IMR-90 (cell line): ENCODE results near the gene CTNND2. TPM values are rescaled to one million over a fixed set of nuclear protein-coding genes. Genes with fewer than 3 reads are reported as not detected.

Experiments
- ATAC-seq: fragments of 200-7000 bp; cut with Tn5 transposase; 2 replicates; pipeline ENCODE4 v1.9.1; 2020; ENCODE audit warnings: low read depth, mild to moderate bottlenecking, moderate library complexity
- BruUV-seq: library from RNA; stranded (reverse); fragments of 400-500 nt; replicated peaks from 2 replicates; lab custom pipeline; 2021; lab: Mats Ljungman, UMichigan
- CTCF ChIA-PET: fragments of 300-600 bp; formaldehyde crosslinking; extraction: SDS; loops from one replicate; lab custom pipeline; 2021; ENCODE audit warnings: antibody characterized with exemption; lab: Yijun Ruan, JAX
- POLR2A ChIA-PET: fragments of 300-600 bp; sonication (Branson Sonifier 250); formaldehyde crosslinking; loops from one replicate; lab custom pipeline; 2022; ENCODE audit warnings: antibody characterized with exemption; ENCODE audit not compliant: unreplicated experiment; lab: Charles Lee
- DNase-seq: peaks from one replicate; pipeline ENCODE4 v3.0.0; 2013
- H2AFZ ChIP-seq: replicated peaks from 2 replicates; pipeline ENCODE3; 2013; ENCODE audit warnings: low read length, mild to moderate bottlenecking; ENCODE audit not compliant: poor library complexity
- H2AK5ac ChIP-seq: 2 replicates; pipeline ENCODE4 v1.6.1; 2013; ENCODE audit warnings: low read depth, low read length, inconsistent platforms
- H2AK9ac ChIP-seq: replicated peaks from 2 replicates; pipeline ENCODE3; 2013; ENCODE audit warnings: mild to moderate bottlenecking, low read depth, low read length, moderate library complexity; ENCODE audit not compliant: poor library complexity
- H2BK120ac ChIP-seq: 2 replicates; pipeline ENCODE4 v1.6.1; 2013; ENCODE audit warnings: low read depth, low read length, inconsistent platforms
- H2BK15ac ChIP-seq: 3 replicates; pipeline ENCODE4 v1.6.1; 2013; ENCODE audit warnings: low read depth, low read length, inconsistent platforms
- H2BK20ac ChIP-seq: 2 replicates; pipeline ENCODE4 v1.6.1; 2013; ENCODE audit warnings: low read depth, mild to moderate bottlenecking, inconsistent platforms, low read length, moderate library complexity
- H2BK5ac ChIP-seq: 2 replicates; pipeline ENCODE4 v1.6.1; 2013; ENCODE audit warnings: mild to moderate bottlenecking, low read depth, low read length, inconsistent platforms; ENCODE audit not compliant: poor library complexity, severe bottlenecking
- H3K14ac ChIP-seq: replicated peaks from 2 replicates; pipeline ENCODE4 v1.6.1; 2013; ENCODE audit warnings: low read depth, low read length, inconsistent platforms
- H3K18ac ChIP-seq: 2 replicates; pipeline ENCODE4 v1.6.1; 2013; ENCODE audit warnings: low read depth, low read length, control low read depth
- H3K23ac ChIP-seq: 2 replicates; pipeline ENCODE4 v1.6.1; 2013; ENCODE audit warnings: low read depth, low read length, inconsistent platforms
- H3K27ac ChIP-seq: 2 replicates; pipeline ENCODE4 v1.5.1; 2013; ENCODE audit warnings: mild to moderate bottlenecking, control low read depth, low read length; ENCODE audit not compliant: insufficient read depth
- H3K27me3 ChIP-seq: 2 replicates; pipeline ENCODE4 v1.6.1; 2013; ENCODE audit warnings: low read length; ENCODE audit not compliant: control insufficient read depth, insufficient read depth
- H3K36me3 ChIP-seq: 2 replicates; pipeline ENCODE4 v1.6.1; 2013; ENCODE audit warnings: low read length, mixed read lengths; ENCODE audit not compliant: control insufficient read depth, insufficient read depth
- H3K4ac ChIP-seq: 2 replicates; pipeline ENCODE4 v1.6.1; 2013; ENCODE audit warnings: low read depth, low read length, inconsistent platforms
- H3K4me1 ChIP-seq: 2 replicates; pipeline ENCODE4 v1.6.1; 2013; ENCODE audit warnings: low read length, mixed read lengths; ENCODE audit not compliant: control insufficient read depth, insufficient read depth
- H3K4me2 ChIP-seq: 2 replicates; pipeline ENCODE4 v1.6.1; 2013; ENCODE audit warnings: low read depth, mild to moderate bottlenecking, control low read depth, low read length, moderate library complexity
- H3K4me3 ChIP-seq: 2 replicates; pipeline ENCODE4 v1.5.1; 2013; ENCODE audit warnings: low read depth, mild to moderate bottlenecking, control low read depth, low read length, moderate library complexity; ENCODE audit not compliant: insufficient read depth
- H3K56ac ChIP-seq: 2 replicates; pipeline ENCODE4 v1.6.1; 2013; ENCODE audit warnings: low read length, inconsistent platforms; ENCODE audit not compliant: insufficient read depth; ENCODE audit errors: extremely low read depth
- H3K79me1 ChIP-seq, 2 experiments: 2 replicates each; pipeline ENCODE4 v1.6.1; 2013; ENCODE audit warnings: low read length in 2 of 2, inconsistent platforms in 1 of 2, low read depth in 1 of 2
- H3K9ac ChIP-seq: 2 replicates; pipeline ENCODE4 v1.6.1; 2013; ENCODE audit warnings: low read depth, low read length, control low read depth
- H3K9me1 ChIP-seq: 2 replicates; pipeline ENCODE4 v1.6.1; 2013; ENCODE audit warnings: low read length, inconsistent platforms; ENCODE audit not compliant: insufficient read depth
- H3K9me3 ChIP-seq: 2 replicates; pipeline ENCODE4 v1.6.1; 2013; ENCODE audit warnings: low read length; ENCODE audit not compliant: control insufficient read depth, insufficient read depth
- H4K20me1 ChIP-seq: 2 replicates; pipeline ENCODE4 v1.6.1; 2013; ENCODE audit warnings: low read length, inconsistent platforms; ENCODE audit not compliant: insufficient read depth
- H4K5ac ChIP-seq: 2 replicates; pipeline ENCODE4 v1.6.1; 2013; ENCODE audit warnings: mild to moderate bottlenecking, low read depth, low read length, control low read depth
- H4K8ac ChIP-seq, 2 experiments: 2 replicates each; pipeline ENCODE4 v1.6.1; 2013; ENCODE audit warnings: low read depth in 2 of 2, low read length in 2 of 2, control low read depth in 1 of 2, inconsistent platforms in 1 of 2
- H4K91ac ChIP-seq: 2 replicates; pipeline ENCODE4 v1.6.1; 2013; ENCODE audit warnings: low read depth, low read length, inconsistent platforms; ENCODE audit not compliant: insufficient read depth
- CEBPB ChIP-seq: IDR thresholded peaks from 2 replicates; pipeline ENCODE4 v1.6.1; 2012; ENCODE audit warnings: low read depth, low read length, improper control_type of control experiment
- CHD1 ChIP-seq: IDR thresholded peaks from 2 replicates; pipeline ENCODE4 v1.6.1; 2012; ENCODE audit warnings: low read depth, low read length, improper control_type of control experiment
- CTCF ChIP-seq: conservative IDR thresholded peaks from 2 replicates; pipeline ENCODE4 v1.5.1; 2012; ENCODE audit warnings: mild to moderate bottlenecking, low read depth, low read length, improper control_type of control experiment
- ELK1 ChIP-seq: fragments of 150-350 bp; IDR thresholded peaks from 2 replicates; pipeline ENCODE4 v1.6.1; 2016; ENCODE audit warnings: low read depth, mild to moderate bottlenecking, low read length, moderate library complexity, borderline replicate concordance
- FOS ChIP-seq: fragments of 150-350 bp; IDR thresholded peaks from 2 replicates; pipeline ENCODE4 v1.6.1; 2016; ENCODE audit warnings: low read depth, low read length
- MXI1 ChIP-seq: IDR thresholded peaks from 2 replicates; pipeline ENCODE4 v1.6.1; 2012; ENCODE audit warnings: low read depth, mild to moderate bottlenecking, low read length, moderate library complexity, borderline replicate concordance
- NFE2L2 ChIP-seq: fragments of 150-350 bp; IDR thresholded peaks from 2 replicates; pipeline ENCODE4 v1.6.1; 2016; ENCODE audit warnings: low read depth, mild to moderate bottlenecking, low read length
- POLR2A ChIP-seq: IDR thresholded peaks from 2 replicates; pipeline ENCODE4 v1.6.1; 2012; ENCODE audit warnings: mild to moderate bottlenecking, low read depth, low read length
- RAD21 ChIP-seq: IDR thresholded peaks from 2 replicates; pipeline ENCODE4 v1.6.1; 2012; ENCODE audit warnings: low read length, improper control_type of control experiment
- RCOR1 ChIP-seq: IDR thresholded peaks from 2 replicates; pipeline ENCODE4 v1.6.1; 2012; ENCODE audit warnings: mild to moderate bottlenecking, low read length, improper control_type of control experiment; ENCODE audit not compliant: insufficient replicate concordance
- SMC3 ChIP-seq: fragments of 150-350 bp; IDR thresholded peaks from 2 replicates; pipeline ENCODE4 v1.6.1; 2016; ENCODE audit warnings: low read depth, mild to moderate bottlenecking, antibody characterized with exemption, low read length, moderate library complexity
- USF2 ChIP-seq: fragments of 150-350 bp; IDR thresholded peaks from 2 replicates; pipeline ENCODE4 v1.6.1; 2017; ENCODE audit warnings: mild to moderate bottlenecking, antibody characterized with exemption, low read length, low read depth
- WGBS, 2 experiments: methylation state at CpG; one replicate each; pipeline versions ENCODE4 v1.1.5 to v1.1.7; 2013; ENCODE audit warnings: missing lambda C conversion rate in 2 of 2; ENCODE audit not compliant: insufficient read length in 1 of 2; ENCODE audit errors: extremely low coverage in 2 of 2; 5-methylcytosine and 5-hydroxymethylcytosine counted together
- dilution Hi-C: fragments of 300-500 bp; cut with HindIII; formaldehyde crosslinking; loops from one replicate; pipeline ENCODE4 v1.14.3; 2018; ENCODE audit warnings: low sequenced_read_pairs; ENCODE audit not compliant: unreplicated experiment
- in situ Hi-C: fragments of 300-500 bp; cut with MboI; formaldehyde crosslinking; loops from 3 replicates; pipeline ENCODE4 v1.14.3; 2019; ENCODE audit warnings: low sequenced_read_pairs, inconsistent platforms, mixed read lengths
- intact Hi-C: fragments of 100-400 bp; cut with micrococcal nuclease; formaldehyde crosslinking; loops from 2 replicates; pipeline ENCODE4 v1.10.0; 2022
- polyA plus RNA-seq, 3 experiments: library from polyadenylated mRNA; depleted of rRNA; stranded (reverse); fragments of >200 nt; gene quantifications; 2 replicates each; pipeline ENCODE4 v1.2.3, GENCODE V29; 2012; ENCODE audit warnings: low replicate concordance in 1 of 3
- total RNA-seq: library from RNA; depleted of rRNA; stranded (reverse); fragments of >200 nt; gene quantifications from 2 replicates; pipeline ENCODE4 v1.2.3, GENCODE V29; 2012

The CTNND2 gene
- total and polyA plus RNA-seq, 2 of the 4 experiments (the other 2 are of a cell fraction): not detected

- no peaks in the 10 kb centered on the region for H3K36me3 ChIP-seq
- no peak overlapping the region for H3K27ac ChIP-seq
- no peak overlapping the region for H3K4ac ChIP-seq
- ChIA-PET POLR2A (no interaction called here), CTCF (no interaction called here)
- no peak overlapping the region for H4K5ac ChIP-seq
- H3K18ac ChIP-seq: no peak overlapping the region
- H2AFZ ChIP-seq: no peak overlapping the region
- H3K79me1 ChIP-seq: no peaks in the 10 kb centered on the region
- no peak overlapping the region for H2AK9ac ChIP-seq
- no peak overlapping the region for H2BK15ac ChIP-seq
- no peaks in the 10 kb centered on the region for H3K9me3 ChIP-seq
- no peak overlapping the region for H4K8ac ChIP-seq
- peak; percentile 18 for DNase-seq
- no peak overlapping the region for H4K91ac ChIP-seq
- no TSS peak for BruUV-seq
- H3K4me2 ChIP-seq: no peak overlapping the region
- H2BK120ac ChIP-seq: no peak overlapping the region
- no peak overlapping the region for H3K9ac ChIP-seq
- H3K4me3 ChIP-seq: no peak overlapping the region
- no peak for TF ChIP-seq POLR2A
- no peak for TF ChIP-seq CHD1
- no peak for TF ChIP-seq CEBPB
- no peak for TF ChIP-seq MXI1
- no peak for TF ChIP-seq ELK1
- TF ChIP-seq NFE2L2: no peak
- TF ChIP-seq RCOR1: no peak
- no peak for TF ChIP-seq SMC3
- peak; percentile 37; the same call in 1 of the 2 replicates for TF ChIP-seq CTCF
- TF ChIP-seq USF2: no peak
- TF ChIP-seq RAD21: peak; percentile 46
- no peak for TF ChIP-seq FOS
- in situ Hi-C loops: no loop called here
- no peaks in the 10 kb centered on the region for H4K20me1 ChIP-seq
- H2BK20ac ChIP-seq: no peak overlapping the region
- no peak overlapping the region for H2BK5ac ChIP-seq
- H3K23ac ChIP-seq: no peak overlapping the region
- peak; percentile 77 for ATAC-seq
- H3K56ac ChIP-seq: no peak overlapping the region
- intact Hi-C loops: loop anchor here (5.0 kb wide), 1 partner anchor 184 kb away; no protein-coding TSS in a partner anchor
- H3K14ac ChIP-seq: no peak overlapping the region
- dilution Hi-C loops: no loop called here
- no peaks in the 10 kb centered on the region for H3K9me1 ChIP-seq
- peaks cover 7% of the 10 kb centered on the region for H3K27me3 ChIP-seq
- H3K4me1 ChIP-seq: no peaks in the 10 kb centered on the region
- WGBS, 2 experiments: 50% methylated on average over 2 of the region's 7 CpGs; no CpG with 5 or more reads in 1 of the 2 experiments
- H2AK5ac ChIP-seq: no peak overlapping the region
Observed at GRCh38 chr5:11046160-11046559, 858.1 kb downstream of the CTNND2 start.
